ENCODE measurements around the gene ATXN7.

Gene ATXN7

GRCh38 chr3:63973406-63973805 lies 109.7 kb downstream of the ATXN7 start:
- Histone ChIP-seq H3K79me2 (ENCODE audit: control insufficient read depth, insufficient read depth, low read length) (peaks cover 13% of the 10 kb centered on the region), H3K4me3 (ENCODE audit: low read length) (no peak overlapping the region), H3K9ac (ENCODE audit: low read length) (no peak overlapping the region), H3K23ac (ENCODE audit: low read length) (no peak overlapping the region), H4K5ac (ENCODE audit: low read length) (no peak overlapping the region), H2BK15ac (replicated peaks; ENCODE audit: low read depth) (no peak overlapping the region), H2BK120ac (ENCODE audit: low read depth, low read length) (no peak overlapping the region), H3K36me3 (ENCODE audit: control insufficient read depth, insufficient read depth, low read length) (no peaks in the 10 kb centered on the region), H3K4me2 (ENCODE audit: low read length) (no peak overlapping the region), H3K4ac (ENCODE audit: low read depth, low read length) (no peak overlapping the region), H3K18ac (ENCODE audit: low read length) (no peak overlapping the region), H3K79me1 (ENCODE audit: low read length) (peaks cover 25% of the 10 kb centered on the region), H2AK5ac (ENCODE audit: low read length) (no peak overlapping the region), H3K27ac (ENCODE audit: low read depth, low read length) (no peak overlapping the region), H3K27me3 (ENCODE audit: insufficient read depth, low read length, poor library complexity) (no peaks in the 10 kb centered on the region), H3K56ac (ENCODE audit: low read length) (no peak overlapping the region), H4K8ac (ENCODE audit: low read depth, low read length) (no peak overlapping the region), H2BK5ac (ENCODE audit: low read length) (no peak overlapping the region), H3K4me1 (ENCODE audit: control insufficient read depth, low read depth, low read length) (peaks cover 22% of the 10 kb centered on the region)
- WGBS (ENCODE audit: extremely low coverage, insufficient coverage, low lambda C conversion rate), result no CpG with 5 or more reads among the region's 8 CpGs
- no peak for DNase-seq

- H3K4me2 ChIP-seq (ENCODE audit: low read length), result no peak overlapping the region
Measured at GRCh38 chr3:63974451-63974850, 110.8 kb downstream of the ATXN7 start.

GRCh38 chr3:63975723-63976122 lies 112.1 kb downstream of the ATXN7 start:
- Histone ChIP-seq H3K4me1 (ENCODE audit: control insufficient read depth, low read depth, low read length) (peaks cover 14% of the 10 kb centered on the region), H2BK5ac (ENCODE audit: low read length) (no peak overlapping the region), H3K79me2 (ENCODE audit: control insufficient read depth, insufficient read depth, low read length) (peaks cover 11% of the 10 kb centered on the region), H3K79me1 (ENCODE audit: low read length) (peaks cover 25% of the 10 kb centered on the region), H3K23ac (ENCODE audit: low read length) (no peak overlapping the region), H3K4me3 (ENCODE audit: low read length) (no peak overlapping the region), H4K8ac (ENCODE audit: low read depth, low read length) (no peak overlapping the region), H2AK5ac (ENCODE audit: low read length) (no peak overlapping the region), H2BK120ac (ENCODE audit: low read depth, low read length) (no peak overlapping the region), H3K36me3 (ENCODE audit: control insufficient read depth, insufficient read depth, low read length) (no peaks in the 10 kb centered on the region), H4K5ac (ENCODE audit: low read length) (no peak overlapping the region), H3K27ac (ENCODE audit: low read depth, low read length) (no peak overlapping the region), H3K27me3 (ENCODE audit: insufficient read depth, low read length, poor library complexity) (no peaks in the 10 kb centered on the region), H3K4ac (ENCODE audit: low read depth, low read length) (no peak overlapping the region), H3K56ac (ENCODE audit: low read length) (no peak overlapping the region), H3K4me2 (ENCODE audit: low read length) (no peak overlapping the region), H3K9ac (ENCODE audit: low read length) (no peak overlapping the region), H2BK15ac (replicated peaks; ENCODE audit: low read depth) (no peak overlapping the region), H3K18ac (ENCODE audit: low read length) (no peak overlapping the region)
- DNase-seq, result no peak
- WGBS (ENCODE audit: extremely low coverage, insufficient coverage, low lambda C conversion rate), result no CpG with 5 or more reads among the region's 3 CpGs

More at GRCh38 chr3:63974451-63974850, 110.8 kb downstream of the ATXN7 start:
- WGBS (ENCODE audit: extremely low coverage, insufficient coverage, low lambda C conversion rate), result no CpG with 5 or more reads among the region's 1 CpG
- Histone ChIP-seq H3K23ac (ENCODE audit: low read length) (no peak overlapping the region), H3K79me1 (ENCODE audit: low read length) (peaks cover 25% of the 10 kb centered on the region), H4K8ac (ENCODE audit: low read depth, low read length) (no peak overlapping the region), H2BK5ac (ENCODE audit: low read length) (no peak overlapping the region), H2AK5ac (ENCODE audit: low read length) (no peak overlapping the region), H3K4ac (ENCODE audit: low read depth, low read length) (no peak overlapping the region), H3K79me2 (ENCODE audit: control insufficient read depth, insufficient read depth, low read length) (peaks cover 11% of the 10 kb centered on the region), H3K18ac (ENCODE audit: low read length) (no peak overlapping the region), H3K27me3 (ENCODE audit: insufficient read depth, low read length, poor library complexity) (no peaks in the 10 kb centered on the region), H2BK15ac (replicated peaks; ENCODE audit: low read depth) (no peak overlapping the region), H3K27ac (ENCODE audit: low read depth, low read length) (no peak overlapping the region), H4K5ac (ENCODE audit: low read length) (no peak overlapping the region), H2BK120ac (ENCODE audit: low read depth, low read length) (no peak overlapping the region), H3K4me3 (ENCODE audit: low read length) (no peak overlapping the region), H3K4me1 (ENCODE audit: control insufficient read depth, low read depth, low read length) (peaks cover 20% of the 10 kb centered on the region), H3K9ac (ENCODE audit: low read length) (no peak overlapping the region), H3K56ac (ENCODE audit: low read length) (no peak overlapping the region), H3K36me3 (ENCODE audit: control insufficient read depth, insufficient read depth, low read length) (no peaks in the 10 kb centered on the region)
- no peak for DNase-seq

GRCh38 chr3:63976161-63976871 lies 112.6 kb downstream of the ATXN7 start:
- no peak overlapping the region for H3K27ac ChIP-seq (ENCODE audit: low read depth, low read length)
- H3K9ac ChIP-seq (ENCODE audit: low read length), result no peak overlapping the region
- H4K5ac ChIP-seq (ENCODE audit: low read length), result no peak overlapping the region
- peaks cover 11% of the 10 kb centered on the region for H3K79me2 ChIP-seq (ENCODE audit: control insufficient read depth, insufficient read depth, low read length)
- no peaks in the 10 kb centered on the region for H3K27me3 ChIP-seq (ENCODE audit: insufficient read depth, low read length, poor library complexity)
- no peak overlapping the region for H3K23ac ChIP-seq (ENCODE audit: low read length)
- no peak overlapping the region for H2BK120ac ChIP-seq (ENCODE audit: low read depth, low read length)
- no CpG with 5 or more reads among the region's 4 CpGs for WGBS (ENCODE audit: extremely low coverage, insufficient coverage, low lambda C conversion rate)
- H3K4ac ChIP-seq (ENCODE audit: low read depth, low read length), result no peak overlapping the region
- no peak overlapping the region for H3K4me2 ChIP-seq (ENCODE audit: low read length)
- H2BK15ac ChIP-seq (replicated peaks; ENCODE audit: low read depth), result no peak overlapping the region
- H3K79me1 ChIP-seq (ENCODE audit: low read length), result peaks cover 25% of the 10 kb centered on the region
- no peak overlapping the region for H3K56ac ChIP-seq (ENCODE audit: low read length)
- no peak overlapping the region for H4K8ac ChIP-seq (ENCODE audit: low read depth, low read length)
- H2BK5ac ChIP-seq (ENCODE audit: low read length), result no peak overlapping the region
- H2AK5ac ChIP-seq (ENCODE audit: low read length), result no peak overlapping the region
- H3K4me3 ChIP-seq (ENCODE audit: low read length), result no peak overlapping the region
- H3K4me1 ChIP-seq (ENCODE audit: control insufficient read depth, low read depth, low read length), result peaks cover 8% of the 10 kb centered on the region
- no peak overlapping the region for H3K18ac ChIP-seq (ENCODE audit: low read length)
- no peak for DNase-seq
- no peaks in the 10 kb centered on the region for H3K36me3 ChIP-seq (ENCODE audit: control insufficient read depth, insufficient read depth, low read length)

- peaks cover 25% of the 10 kb centered on the region for H3K79me1 ChIP-seq (ENCODE audit: low read length)
- H3K18ac ChIP-seq (ENCODE audit: low read length), result no peak overlapping the region
- no peak overlapping the region for H2BK15ac ChIP-seq (replicated peaks; ENCODE audit: low read depth)
- H3K27me3 ChIP-seq (ENCODE audit: insufficient read depth, low read length, poor library complexity), result no peaks in the 10 kb centered on the region
- H3K79me2 ChIP-seq (ENCODE audit: control insufficient read depth, insufficient read depth, low read length), result peaks cover 11% of the 10 kb centered on the region
- no peak overlapping the region for H4K5ac ChIP-seq (ENCODE audit: low read length)
- WGBS (ENCODE audit: extremely low coverage, insufficient coverage, low lambda C conversion rate), result no CpG with 5 or more reads among the region's 2 CpGs
- no peak overlapping the region for H4K8ac ChIP-seq (ENCODE audit: low read depth, low read length)
- no peak overlapping the region for H2BK5ac ChIP-seq (ENCODE audit: low read length)
- no peak for DNase-seq
- H3K4me2 ChIP-seq (ENCODE audit: low read length), result no peak overlapping the region
- H2AK5ac ChIP-seq (ENCODE audit: low read length), result no peak overlapping the region
- no peak overlapping the region for H3K23ac ChIP-seq (ENCODE audit: low read length)
- no peaks in the 10 kb centered on the region for H3K36me3 ChIP-seq (ENCODE audit: control insufficient read depth, insufficient read depth, low read length)
- peaks cover 7% of the 10 kb centered on the region for H3K4me1 ChIP-seq (ENCODE audit: control insufficient read depth, low read depth, low read length)
- H3K27ac ChIP-seq (ENCODE audit: low read depth, low read length), result no peak overlapping the region
- H3K4me3 ChIP-seq (ENCODE audit: low read length), result no peak overlapping the region
- no peak overlapping the region for H3K56ac ChIP-seq (ENCODE audit: low read length)
- no peak overlapping the region for H2BK120ac ChIP-seq (ENCODE audit: low read depth, low read length)
- no peak overlapping the region for H3K9ac ChIP-seq (ENCODE audit: low read length)
- no peak overlapping the region for H3K4ac ChIP-seq (ENCODE audit: low read depth, low read length)
Measured at GRCh38 chr3:63976872-63977200, 113.2 kb downstream of the ATXN7 start.

GRCh38 chr3:63977893-63978292 lies 114.2 kb downstream of the ATXN7 start:
- H3K56ac ChIP-seq (ENCODE audit: low read length), result no peak overlapping the region
- no peak overlapping the region for H3K4me3 ChIP-seq (ENCODE audit: low read length)
- no peaks in the 10 kb centered on the region for H3K36me3 ChIP-seq (ENCODE audit: control insufficient read depth, insufficient read depth, low read length)
- no peak overlapping the region for H2BK5ac ChIP-seq (ENCODE audit: low read length)
- H3K27me3 ChIP-seq (ENCODE audit: insufficient read depth, low read length, poor library complexity), result no peaks in the 10 kb centered on the region
- H3K4me2 ChIP-seq (ENCODE audit: low read length), result no peak overlapping the region
- no peak overlapping the region for H3K18ac ChIP-seq (ENCODE audit: low read length)
- no peak overlapping the region for H2BK120ac ChIP-seq (ENCODE audit: low read depth, low read length)
- H4K5ac ChIP-seq (ENCODE audit: low read length), result no peak overlapping the region
- peaks cover 21% of the 10 kb centered on the region for H3K79me1 ChIP-seq (ENCODE audit: low read length)
- 100% methylated on average over 1 of the region's 4 CpGs for WGBS (ENCODE audit: extremely low coverage, insufficient coverage, low lambda C conversion rate)
- no peak overlapping the region for H4K8ac ChIP-seq (ENCODE audit: low read depth, low read length)
- H3K79me2 ChIP-seq (ENCODE audit: control insufficient read depth, insufficient read depth, low read length), result peaks cover 7% of the 10 kb centered on the region
- H3K4me1 ChIP-seq (ENCODE audit: control insufficient read depth, low read depth, low read length), result peaks cover 4% of the 10 kb centered on the region
- no peak overlapping the region for H2BK15ac ChIP-seq (replicated peaks; ENCODE audit: low read depth)
- H3K9ac ChIP-seq (ENCODE audit: low read length), result no peak overlapping the region
- DNase-seq, result no peak
- H3K4ac ChIP-seq (ENCODE audit: low read depth, low read length), result no peak overlapping the region
- no peak overlapping the region for H2AK5ac ChIP-seq (ENCODE audit: low read length)
- H3K23ac ChIP-seq (ENCODE audit: low read length), result no peak overlapping the region
- no peak overlapping the region for H3K27ac ChIP-seq (ENCODE audit: low read depth, low read length)

Data from mesendoderm (in vitro differentiated cells).